IMR-90 (cell line): ENCODE measurements around the gene IMP3. TPM values are rescaled to one million over a fixed set of nuclear protein-coding genes. Genes with fewer than 3 reads are reported as not detected.

Experiments
- ATAC-seq: fragments of 200-7000 bp; cut with Tn5 transposase; 2 replicates; pipeline ENCODE4 v1.9.1; 2020; ENCODE audit warnings: low read depth, mild to moderate bottlenecking, moderate library complexity
- BruUV-seq: library from RNA; stranded (reverse); fragments of 400-500 nt; replicated peaks from 2 replicates; lab custom pipeline; 2021; lab: Mats Ljungman, UMichigan
- CTCF ChIA-PET: fragments of 300-600 bp; formaldehyde crosslinking; extraction: SDS; loops from one replicate; lab custom pipeline; 2021; ENCODE audit warnings: antibody characterized with exemption; lab: Yijun Ruan, JAX
- POLR2A ChIA-PET: fragments of 300-600 bp; sonication (Branson Sonifier 250); formaldehyde crosslinking; loops from one replicate; lab custom pipeline; 2022; ENCODE audit warnings: antibody characterized with exemption; ENCODE audit not compliant: unreplicated experiment; lab: Charles Lee
- DNase-seq: peaks from one replicate; pipeline ENCODE4 v3.0.0; 2013
- H2AFZ ChIP-seq: replicated peaks from 2 replicates; pipeline ENCODE3; 2013; ENCODE audit warnings: low read length, mild to moderate bottlenecking; ENCODE audit not compliant: poor library complexity
- H2AK5ac ChIP-seq: 2 replicates; pipeline ENCODE4 v1.6.1; 2013; ENCODE audit warnings: low read depth, low read length, inconsistent platforms
- H2AK9ac ChIP-seq: replicated peaks from 2 replicates; pipeline ENCODE3; 2013; ENCODE audit warnings: mild to moderate bottlenecking, low read depth, low read length, moderate library complexity; ENCODE audit not compliant: poor library complexity
- H2BK120ac ChIP-seq: 2 replicates; pipeline ENCODE4 v1.6.1; 2013; ENCODE audit warnings: low read depth, low read length, inconsistent platforms
- H2BK15ac ChIP-seq: 3 replicates; pipeline ENCODE4 v1.6.1; 2013; ENCODE audit warnings: low read depth, low read length, inconsistent platforms
- H2BK20ac ChIP-seq: 2 replicates; pipeline ENCODE4 v1.6.1; 2013; ENCODE audit warnings: low read depth, mild to moderate bottlenecking, inconsistent platforms, low read length, moderate library complexity
- H2BK5ac ChIP-seq: 2 replicates; pipeline ENCODE4 v1.6.1; 2013; ENCODE audit warnings: mild to moderate bottlenecking, low read depth, low read length, inconsistent platforms; ENCODE audit not compliant: poor library complexity, severe bottlenecking
- H3K14ac ChIP-seq: replicated peaks from 2 replicates; pipeline ENCODE4 v1.6.1; 2013; ENCODE audit warnings: low read depth, low read length, inconsistent platforms
- H3K18ac ChIP-seq: 2 replicates; pipeline ENCODE4 v1.6.1; 2013; ENCODE audit warnings: low read depth, low read length, control low read depth
- H3K23ac ChIP-seq: 2 replicates; pipeline ENCODE4 v1.6.1; 2013; ENCODE audit warnings: low read depth, low read length, inconsistent platforms
- H3K27ac ChIP-seq: 2 replicates; pipeline ENCODE4 v1.5.1; 2013; ENCODE audit warnings: mild to moderate bottlenecking, control low read depth, low read length; ENCODE audit not compliant: insufficient read depth
- H3K27me3 ChIP-seq: 2 replicates; pipeline ENCODE4 v1.6.1; 2013; ENCODE audit warnings: low read length; ENCODE audit not compliant: control insufficient read depth, insufficient read depth
- H3K36me3 ChIP-seq: 2 replicates; pipeline ENCODE4 v1.6.1; 2013; ENCODE audit warnings: low read length, mixed read lengths; ENCODE audit not compliant: control insufficient read depth, insufficient read depth
- H3K4ac ChIP-seq: 2 replicates; pipeline ENCODE4 v1.6.1; 2013; ENCODE audit warnings: low read depth, low read length, inconsistent platforms
- H3K4me1 ChIP-seq: 2 replicates; pipeline ENCODE4 v1.6.1; 2013; ENCODE audit warnings: low read length, mixed read lengths; ENCODE audit not compliant: control insufficient read depth, insufficient read depth
- H3K4me2 ChIP-seq: 2 replicates; pipeline ENCODE4 v1.6.1; 2013; ENCODE audit warnings: low read depth, mild to moderate bottlenecking, control low read depth, low read length, moderate library complexity
- H3K4me3 ChIP-seq: 2 replicates; pipeline ENCODE4 v1.5.1; 2013; ENCODE audit warnings: low read depth, mild to moderate bottlenecking, control low read depth, low read length, moderate library complexity; ENCODE audit not compliant: insufficient read depth
- H3K56ac ChIP-seq: 2 replicates; pipeline ENCODE4 v1.6.1; 2013; ENCODE audit warnings: low read length, inconsistent platforms; ENCODE audit not compliant: insufficient read depth; ENCODE audit errors: extremely low read depth
- H3K79me1 ChIP-seq, 2 experiments: 2 replicates each; pipeline ENCODE4 v1.6.1; 2013; ENCODE audit warnings: low read length in 2 of 2, inconsistent platforms in 1 of 2, low read depth in 1 of 2
- H3K9ac ChIP-seq: 2 replicates; pipeline ENCODE4 v1.6.1; 2013; ENCODE audit warnings: low read depth, low read length, control low read depth
- H3K9me1 ChIP-seq: 2 replicates; pipeline ENCODE4 v1.6.1; 2013; ENCODE audit warnings: low read length, inconsistent platforms; ENCODE audit not compliant: insufficient read depth
- H3K9me3 ChIP-seq: 2 replicates; pipeline ENCODE4 v1.6.1; 2013; ENCODE audit warnings: low read length; ENCODE audit not compliant: control insufficient read depth, insufficient read depth
- H4K20me1 ChIP-seq: 2 replicates; pipeline ENCODE4 v1.6.1; 2013; ENCODE audit warnings: low read length, inconsistent platforms; ENCODE audit not compliant: insufficient read depth
- H4K5ac ChIP-seq: 2 replicates; pipeline ENCODE4 v1.6.1; 2013; ENCODE audit warnings: mild to moderate bottlenecking, low read depth, low read length, control low read depth
- H4K8ac ChIP-seq, 2 experiments: 2 replicates each; pipeline ENCODE4 v1.6.1; 2013; ENCODE audit warnings: low read depth in 2 of 2, low read length in 2 of 2, control low read depth in 1 of 2, inconsistent platforms in 1 of 2
- H4K91ac ChIP-seq: 2 replicates; pipeline ENCODE4 v1.6.1; 2013; ENCODE audit warnings: low read depth, low read length, inconsistent platforms; ENCODE audit not compliant: insufficient read depth
- CEBPB ChIP-seq: IDR thresholded peaks from 2 replicates; pipeline ENCODE4 v1.6.1; 2012; ENCODE audit warnings: low read depth, low read length, improper control_type of control experiment
- CHD1 ChIP-seq: IDR thresholded peaks from 2 replicates; pipeline ENCODE4 v1.6.1; 2012; ENCODE audit warnings: low read depth, low read length, improper control_type of control experiment
- WGBS, 2 experiments: methylation state at CpG; one replicate each; pipeline versions ENCODE4 v1.1.5 to v1.1.7; 2013; ENCODE audit warnings: missing lambda C conversion rate in 2 of 2; ENCODE audit not compliant: insufficient read length in 1 of 2; ENCODE audit errors: extremely low coverage in 2 of 2; 5-methylcytosine and 5-hydroxymethylcytosine counted together
- dilution Hi-C: fragments of 300-500 bp; cut with HindIII; formaldehyde crosslinking; loops from one replicate; pipeline ENCODE4 v1.14.3; 2018; ENCODE audit warnings: low sequenced_read_pairs; ENCODE audit not compliant: unreplicated experiment
- in situ Hi-C: fragments of 300-500 bp; cut with MboI; formaldehyde crosslinking; loops from 3 replicates; pipeline ENCODE4 v1.14.3; 2019; ENCODE audit warnings: low sequenced_read_pairs, inconsistent platforms, mixed read lengths
- intact Hi-C: fragments of 100-400 bp; cut with micrococcal nuclease; formaldehyde crosslinking; loops from 2 replicates; pipeline ENCODE4 v1.10.0; 2022
- polyA plus RNA-seq, 3 experiments: library from polyadenylated mRNA; depleted of rRNA; stranded (reverse); fragments of >200 nt; gene quantifications; 2 replicates each; pipeline ENCODE4 v1.2.3, GENCODE V29; 2012; ENCODE audit warnings: low replicate concordance in 1 of 3
- total RNA-seq: library from RNA; depleted of rRNA; stranded (reverse); fragments of >200 nt; gene quantifications from 2 replicates; pipeline ENCODE4 v1.2.3, GENCODE V29; 2012

Gene IMP3
- total and polyA plus RNA-seq, 2 of the 4 experiments (the other 2 are of a cell fraction): 42.1 to 59.3 TPM

DNA sequence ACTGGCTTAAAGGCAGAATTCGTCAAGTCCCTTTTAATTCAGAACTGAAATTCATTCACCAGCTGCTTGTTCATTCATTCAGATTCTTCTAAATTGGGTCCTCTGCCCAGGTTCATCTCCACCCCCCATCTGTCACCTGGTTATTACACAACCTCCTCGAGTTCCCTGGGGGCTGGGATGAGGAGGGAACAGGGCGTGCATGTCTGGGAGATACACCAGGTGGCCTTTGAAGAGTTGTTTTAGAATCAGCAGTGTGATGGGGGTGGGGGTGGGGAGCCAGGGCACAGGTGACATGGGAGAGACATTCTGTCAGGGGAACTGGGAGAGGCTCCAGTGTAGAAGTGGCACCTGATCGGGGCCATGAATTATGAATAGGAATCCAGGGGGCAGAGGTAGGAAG, 15.9 kb upstream of the IMP3 start:
- Histone ChIP-seq H3K56ac (no peak overlapping the region), H4K20me1 (peaks cover 81% of the 10 kb centered on the region), H3K36me3 (peaks cover 65% of the 10 kb centered on the region), H3K14ac (no peak overlapping the region), H3K23ac (no peak overlapping the region), H2BK20ac (no peak overlapping the region), H3K4me1 (peaks cover 35% of the 10 kb centered on the region), H3K18ac (no peak overlapping the region), H3K9me3 (no peaks in the 10 kb centered on the region), H4K8ac (no peak overlapping the region), H2AK5ac (no peak overlapping the region), H3K9ac (no peak overlapping the region), H2BK120ac (no peak overlapping the region), H3K9me1 (peaks cover 37% of the 10 kb centered on the region), H3K4me3 (no peak overlapping the region), H2BK5ac (no peak overlapping the region), H2AK9ac (no peak overlapping the region), H3K27me3 (no peaks in the 10 kb centered on the region), H2AFZ (no peak overlapping the region), H3K79me1 (peaks cover 14 to 96% of the 10 kb centered on the region in 2 experiments), H3K4ac (no peak overlapping the region), H2BK15ac (no peak overlapping the region), H4K91ac (no peak overlapping the region), H4K5ac (no peak overlapping the region), H3K27ac (no peak overlapping the region), H3K4me2 (no peak overlapping the region)
- dilution Hi-C loops (no loop called here), intact Hi-C loops (no loop called here), in situ Hi-C loops (no loop called here)
- DNase-seq (no peak), ATAC-seq (no peak)
- WGBS, 2 experiments: 100% methylated on average over 1 of the region's 4 CpGs; no CpG with 5 or more reads in 1 of the 2 experiments
- CTCF ChIA-PET: no interaction called here
- TF ChIP-seq CEBPB (peak; percentile 13; the same call in 1 of the 2 replicates), CHD1 (no peak)
- no TSS peak for BruUV-seq
- POLR2A ChIA-PET: no interaction called here
